G401.6 (cell line): ENCODE data around the gene FRMD3.

ENCODE experiments used
- FAIRE-seq: peaks from 2 replicates; lab custom pipeline; 2012; peaks lifted over from hg19 to GRCh38; lab: Jason Lieb, UNC

Gene FRMD3

GRCh38 chr9:83281306-83282255 lies 256.6 kb downstream of the FRMD3 start:
- FAIRE-seq: no peak

GRCh38 chr9:83280790-83281189 lies 257.4 kb downstream of the FRMD3 start:
- FAIRE-seq: no peak

- no peak for FAIRE-seq
Observed at GRCh38 chr9:83280268-83280667, 257.9 kb downstream of the FRMD3 start.

GRCh38 chr9:83274787-83275186 lies 263.4 kb downstream of the FRMD3 start:
- FAIRE-seq: no peak

GRCh38 chr9:83271665-83272071 lies 266.5 kb downstream of the FRMD3 start:
- FAIRE-seq: no peak

- FAIRE-seq: no peak
Observed at GRCh38 chr9:83270116-83270515, 268.1 kb downstream of the FRMD3 start.

- FAIRE-seq: no peak
Observed at GRCh38 chr9:83267741-83268140, 270.5 kb downstream of the FRMD3 start.

- no peak for FAIRE-seq
Observed at GRCh38 chr9:83266666-83267496, 271.3 kb downstream of the FRMD3 start.

- FAIRE-seq: no peak
Observed at GRCh38 chr9:83266331-83266665, 271.9 kb downstream of the FRMD3 start.

GRCh38 chr9:83264315-83264714 lies 273.9 kb downstream of the FRMD3 start:
- FAIRE-seq: no peak

- no peak for FAIRE-seq
Observed at GRCh38 chr9:83259558-83259957, 278.6 kb downstream of the FRMD3 start.

- no peak for FAIRE-seq
Observed at GRCh38 chr9:83257937-83258891, 280.0 kb downstream of the FRMD3 start.

- no peak for FAIRE-seq
Observed at GRCh38 chr9:83247732-83248131, 290.5 kb downstream of the FRMD3 start.

- FAIRE-seq: no peak
Observed at GRCh38 chr9:83245979-83246659, 292.1 kb downstream of the FRMD3 start.

- no peak for FAIRE-seq
Observed at GRCh38 chr9:83242066-83242465, 296.1 kb downstream of the FRMD3 start.

GRCh38 chr9:83240671-83241070 lies 297.5 kb downstream of the FRMD3 start:
- FAIRE-seq: no peak

GRCh38 chr9:83239747-83240146 lies 298.5 kb downstream of the FRMD3 start:
- no peak for FAIRE-seq

GRCh38 chr9:83238871-83239640 lies 299.1 kb downstream of the FRMD3 start:
- no peak for FAIRE-seq

- FAIRE-seq: no peak
Observed at GRCh38 chr9:83236029-83236696, 302.0 kb downstream of the FRMD3 start.

- no peak for FAIRE-seq
Observed at GRCh38 chr9:83235526-83235925, 302.7 kb downstream of the FRMD3 start.
